G401 (cell line): ENCODE results near the gene THEMIS. TPM values are rescaled to one million over a fixed set of nuclear protein-coding genes. Genes with fewer than 3 reads are reported as not detected.

Experiments
- DNase-seq: peaks from one replicate; pipeline ENCODE4 v3.0.0-alpha.2; 2015; ENCODE audit warnings: low spot score
- in situ Hi-C: cut with HindIII; loops from 2 replicates; pipeline ENCODE4 v1.10.0; 2016; ENCODE audit warnings: low sequenced_read_pairs, mixed read lengths
- total RNA-seq: library from RNA; depleted of rRNA; stranded (reverse); fragments of >200 nt; shearing (Covaris generic); gene quantifications from 2 replicates; pipeline ENCODE4 v1.2.3, GENCODE V29; 2014

The THEMIS gene
- total RNA-seq, 1 experiment from 2014 or later = not detected

DNA sequence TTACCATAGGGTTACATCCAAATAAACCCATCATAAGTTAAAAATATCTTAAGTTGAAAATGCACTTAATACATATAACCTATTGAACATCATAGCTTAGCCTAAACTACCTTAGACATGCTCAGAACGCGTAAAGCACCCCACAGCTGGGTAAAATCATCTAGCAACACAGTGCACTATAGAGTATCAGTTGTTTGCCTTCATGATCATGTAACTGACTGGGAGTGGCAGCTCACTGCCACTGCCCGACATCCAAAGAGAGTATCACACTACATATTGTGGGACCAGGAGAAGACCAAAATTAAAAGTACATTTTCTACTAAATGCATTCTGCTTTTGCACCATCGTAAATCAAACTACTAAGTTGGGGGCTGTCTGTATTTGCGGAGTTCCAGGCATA lies 31.7 kb downstream of the THEMIS start:
- DNase-seq = no peak
- in situ Hi-C loops = no loop called here

DNA sequence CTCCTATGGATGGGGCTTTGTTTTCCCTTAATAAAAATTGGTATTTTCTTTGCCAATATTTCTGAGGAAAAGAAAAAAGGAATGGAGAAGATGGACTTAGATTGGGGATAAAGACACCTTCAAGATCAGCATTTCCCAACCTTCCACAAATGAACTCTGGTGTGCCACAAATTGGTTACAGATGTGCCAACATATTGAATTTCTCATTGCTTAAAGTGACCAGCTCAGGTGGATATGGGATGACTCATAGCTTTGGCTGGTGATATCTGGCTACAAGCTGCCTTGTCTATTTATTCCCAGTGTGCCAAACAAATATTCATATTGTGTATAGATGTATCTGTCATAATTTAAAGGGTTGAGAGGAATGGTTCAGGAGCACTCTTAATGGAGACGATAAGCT lies 32.5 kb downstream of the THEMIS start:
- in situ Hi-C loops = no loop called here
- no peak for DNase-seq

DNA sequence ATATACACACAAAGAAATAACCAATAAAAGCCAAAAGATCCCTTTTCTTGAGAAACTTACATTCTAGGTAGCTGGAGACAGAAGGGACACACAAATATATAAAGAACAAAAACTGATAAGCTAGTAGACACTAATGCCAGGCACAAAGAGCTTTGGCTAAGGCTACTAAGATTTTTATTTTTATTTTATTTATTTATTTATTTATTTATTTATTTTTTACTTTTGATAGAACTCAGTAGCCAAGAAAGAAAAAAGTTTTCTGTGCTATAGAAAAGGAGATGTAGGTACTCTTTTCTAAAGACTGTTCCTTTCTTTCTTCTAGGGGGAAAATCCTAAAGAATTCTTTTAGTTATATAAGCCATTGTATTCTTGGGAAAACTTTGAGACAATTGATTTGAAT lies 34.1 kb downstream of the THEMIS start:
- in situ Hi-C loops = no loop called here
- DNase-seq = no peak

DNA sequence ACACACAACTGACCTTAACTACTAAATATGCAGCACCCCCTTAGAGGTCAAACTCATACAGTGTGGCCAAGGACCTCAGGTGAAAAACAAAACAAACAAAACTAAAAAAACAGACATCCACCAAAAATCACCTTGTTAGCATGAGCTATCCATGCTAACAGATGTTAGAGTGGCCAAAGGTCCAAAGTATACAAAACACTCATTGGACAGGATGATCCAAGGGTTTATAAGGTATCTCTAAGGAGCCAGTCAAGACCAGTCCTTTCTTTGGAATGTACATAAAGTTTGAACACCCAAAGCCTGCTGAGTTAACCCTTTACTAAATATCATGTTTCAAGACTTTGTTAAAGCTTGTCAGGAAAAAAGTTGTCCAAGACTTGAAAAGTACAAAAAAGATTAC lies 35.8 kb downstream of the THEMIS start:
- no peak for DNase-seq

GRCh38 chr6:127864701-127865100 lies 36.2 kb downstream of the THEMIS start:
- in situ Hi-C loops = no loop called here
- DNase-seq = no peak

More for the DNA sequence above, 35.8 kb downstream of the THEMIS start:
- in situ Hi-C loops = no loop called here

- in situ Hi-C loops = no loop called here
Measured at GRCh38 chr6:127860723-127861122, 40.1 kb downstream of the THEMIS start.

DNA sequence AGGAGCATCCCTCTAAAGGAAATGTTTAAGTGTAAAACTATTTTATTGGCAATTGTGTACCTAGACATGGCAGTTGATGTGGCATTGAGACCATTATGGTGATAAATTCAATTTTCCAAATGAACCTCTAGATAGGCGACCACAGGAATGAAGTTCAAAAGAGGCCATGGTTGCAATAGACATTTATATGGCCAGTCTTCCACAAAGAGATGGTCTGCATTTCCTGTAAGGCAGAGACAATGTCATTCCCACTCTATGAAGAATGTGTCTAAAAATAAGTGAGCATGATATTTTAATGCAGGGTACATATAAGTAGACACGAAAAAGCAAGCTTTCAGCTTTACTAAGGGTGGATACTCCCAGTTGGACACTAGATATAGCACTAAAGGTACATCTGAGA lies 40.9 kb downstream of the THEMIS start:
- in situ Hi-C loops = no loop called here
- DNase-seq = no peak

More at GRCh38 chr6:127860723-127861122, 40.1 kb downstream of the THEMIS start:
- no peak for DNase-seq

DNA sequence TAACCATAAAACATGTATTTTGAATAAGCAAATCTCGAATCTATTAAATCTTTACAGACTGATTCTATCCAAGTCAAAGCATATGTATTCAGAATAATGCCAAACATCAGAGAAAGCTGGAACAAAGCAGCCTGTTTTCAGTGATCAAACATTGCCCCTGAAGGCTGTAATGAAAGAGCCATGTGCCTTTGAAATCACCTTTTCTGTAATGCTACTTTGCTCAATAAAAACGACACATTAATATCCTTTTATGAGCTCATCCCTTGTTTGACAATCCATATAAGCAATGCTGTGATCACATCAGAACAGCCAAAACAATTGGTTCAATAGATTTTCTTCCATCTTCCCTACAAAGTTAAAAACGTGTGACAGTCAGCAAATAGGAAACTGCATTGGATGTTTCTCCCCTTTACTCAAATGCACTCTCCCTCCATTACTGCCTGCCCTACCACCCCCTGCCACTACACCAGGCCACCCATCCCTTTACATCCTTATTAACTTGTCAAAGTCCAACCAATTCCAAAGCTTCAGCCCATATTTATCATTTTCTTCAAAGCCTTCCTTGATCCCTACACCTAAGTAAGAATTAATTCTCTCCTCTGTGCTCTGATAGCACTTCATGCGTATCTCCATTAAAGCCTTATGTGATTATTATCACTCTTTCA lies 42.0 kb downstream of the THEMIS start:
- in situ Hi-C loops = no loop called here
- no peak for DNase-seq

DNA sequence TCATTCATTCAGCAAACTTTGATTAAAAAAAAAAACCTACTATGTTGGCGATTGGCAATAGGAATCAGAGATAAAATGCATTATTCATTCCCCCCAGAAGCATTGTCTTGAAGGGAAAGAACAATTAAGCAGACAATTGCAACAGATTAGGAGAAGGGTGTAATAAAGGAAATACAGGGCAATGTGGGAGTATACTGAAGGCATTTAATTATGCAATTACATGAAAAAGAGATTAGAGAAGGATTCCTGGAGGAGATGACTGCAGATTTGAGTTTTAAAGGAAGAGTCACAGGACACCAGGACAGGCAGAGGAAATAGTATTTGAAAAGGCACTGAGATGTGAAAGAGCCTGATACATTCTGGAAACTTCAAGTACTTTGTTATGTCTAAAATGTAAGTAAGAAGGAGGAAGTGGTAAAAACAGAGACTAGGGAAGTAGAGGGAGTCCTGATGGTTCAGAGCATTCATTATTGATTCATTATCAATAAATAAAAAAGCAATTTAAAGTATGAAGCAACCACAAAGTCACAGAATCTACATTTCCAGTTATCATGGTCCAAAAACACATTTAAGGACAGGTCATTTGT lies 43.7 kb downstream of the THEMIS start:
- in situ Hi-C loops = no loop called here
- no peak for DNase-seq

DNA sequence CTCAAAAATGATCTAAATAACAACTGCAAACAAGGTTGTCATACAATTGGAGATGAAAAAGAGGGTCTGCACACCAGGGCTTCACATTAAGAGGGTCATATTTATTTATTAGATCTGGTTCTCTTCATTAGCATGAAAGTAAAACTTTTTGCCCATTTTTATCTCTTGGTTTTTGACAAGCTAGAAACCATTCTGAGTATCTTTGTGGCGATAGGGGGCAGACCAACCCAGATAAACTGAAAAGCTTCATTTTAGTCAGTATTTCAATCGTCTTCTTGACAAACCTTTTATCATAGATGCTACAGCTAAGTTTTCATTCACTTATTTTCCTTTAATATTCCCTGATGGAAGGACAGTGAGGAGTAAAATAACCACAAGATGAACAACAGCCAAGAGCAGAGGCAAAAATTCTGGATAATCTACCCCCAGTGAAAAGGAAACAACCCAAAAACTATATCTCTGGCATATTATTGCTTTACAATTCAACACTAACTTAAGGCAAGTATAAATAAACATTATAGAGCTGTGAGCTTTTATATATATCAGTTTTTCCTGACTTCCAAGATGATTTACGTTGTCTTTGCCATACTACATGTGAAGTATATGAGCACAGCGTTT lies 45.2 kb downstream of the THEMIS start:
- in situ Hi-C loops = no loop called here
- peak; percentile 28 for DNase-seq

- DNase-seq = no peak
- in situ Hi-C loops = no loop called here
Measured at GRCh38 chr6:127854009-127854408, 46.8 kb downstream of the THEMIS start.

DNA sequence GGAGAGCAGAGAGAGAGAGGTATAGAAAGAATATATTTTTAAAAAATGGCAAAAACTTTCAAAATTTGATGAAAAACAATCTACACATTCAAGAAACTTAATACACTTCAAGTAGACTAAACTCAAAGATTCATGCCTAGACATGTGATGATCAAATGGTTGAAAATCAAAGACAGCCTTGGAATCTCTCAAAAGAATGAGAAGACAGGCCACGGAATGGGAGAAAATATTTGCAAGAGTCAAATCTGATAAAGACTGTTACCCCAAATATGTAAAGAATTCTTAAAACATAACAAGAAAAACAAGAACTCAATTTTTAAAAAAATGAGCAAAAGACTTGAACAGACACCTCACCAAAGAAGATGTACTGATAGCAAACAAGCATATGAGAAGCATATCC lies 49.7 kb downstream of the THEMIS start:
- no peak for DNase-seq
- in situ Hi-C loops = no loop called here

DNA sequence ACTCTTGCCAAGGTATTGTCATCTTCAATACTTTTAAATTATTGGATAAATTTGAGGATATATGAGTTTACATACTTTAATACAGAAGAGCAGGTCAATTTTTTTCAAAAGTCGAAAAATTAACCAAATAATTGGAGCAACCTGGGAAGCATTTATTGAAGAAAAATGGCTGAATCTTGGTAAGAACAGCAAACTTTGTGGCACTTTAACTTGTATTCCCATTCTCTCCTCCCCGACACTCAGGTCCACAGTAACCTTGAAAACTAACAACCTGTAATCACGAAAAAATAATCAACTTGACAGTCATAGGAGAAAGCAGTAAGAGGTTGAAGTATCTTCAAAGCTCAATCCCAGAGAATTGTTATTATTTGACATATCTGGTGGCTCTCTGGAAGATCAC lies 55.6 kb downstream of the THEMIS start:
- in situ Hi-C loops = no loop called here
- no peak for DNase-seq

DNA sequence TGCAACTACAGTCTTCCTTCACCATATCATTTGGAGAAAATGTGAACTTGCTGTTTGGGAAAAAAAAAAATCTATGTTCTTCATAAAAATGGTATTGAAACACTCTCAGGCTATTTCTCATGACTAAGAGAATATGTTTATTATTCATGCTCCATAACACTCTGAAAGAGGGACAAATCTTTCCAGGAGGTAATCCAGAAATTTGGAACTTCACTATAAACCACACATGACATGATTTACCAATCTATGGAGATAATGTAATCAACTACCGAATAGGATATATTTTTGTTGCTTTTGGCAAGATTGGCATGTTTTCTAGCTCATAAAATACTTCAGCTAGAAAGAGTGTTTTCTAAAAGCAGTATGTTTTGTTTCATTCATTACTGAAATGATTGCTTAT lies 56.3 kb downstream of the THEMIS start:
- in situ Hi-C loops = no loop called here
- DNase-seq = no peak

DNA sequence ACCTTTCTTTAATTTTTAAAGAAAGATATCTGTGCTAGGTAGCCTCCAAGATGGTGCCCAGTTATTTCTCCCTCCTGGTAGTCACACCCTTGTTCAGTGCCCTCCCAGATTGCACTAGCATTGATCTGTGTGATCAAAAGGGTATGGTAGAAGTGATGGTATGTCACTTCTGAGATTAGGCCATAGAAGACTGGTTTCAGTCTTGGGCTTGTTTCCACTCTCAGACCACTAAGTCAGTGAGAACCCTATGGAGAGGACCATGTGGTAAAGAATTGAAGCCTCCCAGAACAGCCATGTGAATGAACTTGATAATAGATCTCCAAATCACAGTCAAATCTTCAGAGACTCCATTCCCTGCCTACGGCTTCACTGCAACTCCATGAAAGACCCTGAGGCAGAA lies 57.3 kb downstream of the THEMIS start:
- DNase-seq = no peak
- in situ Hi-C loops = no loop called here

DNA sequence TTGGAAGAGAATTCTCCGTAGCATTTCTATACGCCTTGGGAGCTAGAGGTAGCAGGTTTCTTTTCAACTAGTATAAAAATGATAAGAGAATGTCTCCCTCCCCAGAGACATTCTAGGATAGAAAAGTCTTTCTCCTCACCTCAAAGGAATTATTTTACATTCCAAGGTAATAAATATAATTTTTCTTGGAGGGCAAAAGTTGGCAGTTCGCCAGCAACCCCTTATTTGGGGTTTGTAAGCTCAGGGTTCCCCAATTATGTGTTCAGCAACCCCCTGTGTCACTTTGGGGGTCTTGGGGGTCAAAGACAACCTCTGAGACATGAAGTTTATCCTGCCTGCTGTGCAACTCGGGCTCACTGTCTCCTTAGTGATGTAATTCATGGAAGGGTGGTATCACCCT lies 58.3 kb downstream of the THEMIS start:
- in situ Hi-C loops = no loop called here
- no peak for DNase-seq

DNA sequence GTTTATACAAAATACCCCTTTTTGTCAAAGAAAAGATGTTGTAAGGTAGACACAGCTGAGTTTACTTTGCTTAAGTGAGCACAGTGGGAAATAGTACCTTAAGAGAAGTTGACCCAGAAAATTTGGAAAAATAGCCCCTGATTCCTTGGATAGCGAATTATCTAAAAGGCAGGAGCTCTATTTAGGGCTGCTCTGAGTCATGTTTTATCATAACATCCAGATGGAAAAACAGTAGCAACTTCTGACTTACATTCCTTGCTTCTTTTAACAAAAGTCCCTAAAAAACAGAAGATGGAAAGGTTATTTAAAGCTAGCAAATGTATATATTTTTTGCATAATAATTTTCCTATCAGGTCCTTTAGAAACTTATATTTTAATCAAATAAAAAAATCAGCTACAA lies 59.0 kb downstream of the THEMIS start:
- in situ Hi-C loops = no loop called here
- peak; percentile 19 for DNase-seq

DNA sequence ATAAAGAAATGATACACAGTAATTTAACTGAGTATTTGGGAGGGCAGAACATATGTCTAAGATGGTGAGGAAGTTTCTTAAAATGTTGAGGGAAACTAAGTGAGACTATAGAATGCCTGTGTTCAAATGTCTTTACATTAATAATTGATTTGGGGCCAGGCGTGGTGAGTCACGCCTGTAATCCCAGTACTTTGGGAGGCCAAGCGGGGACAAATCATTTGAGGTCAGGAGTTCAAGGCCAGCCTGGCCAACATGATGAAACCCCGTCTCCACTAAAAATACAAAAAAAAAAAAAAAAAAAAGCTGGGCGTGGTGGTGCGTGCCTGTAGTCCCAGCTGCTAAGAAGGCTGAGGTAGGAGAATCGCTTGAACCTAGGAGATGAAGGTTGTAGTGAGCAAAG lies 66.7 kb downstream of the THEMIS start:
- DNase-seq = no peak
- in situ Hi-C loops = no loop called here

GRCh38 chr6:127833336-127833735 lies 67.5 kb downstream of the THEMIS start:
- in situ Hi-C loops = no loop called here
- no peak for DNase-seq

DNA sequence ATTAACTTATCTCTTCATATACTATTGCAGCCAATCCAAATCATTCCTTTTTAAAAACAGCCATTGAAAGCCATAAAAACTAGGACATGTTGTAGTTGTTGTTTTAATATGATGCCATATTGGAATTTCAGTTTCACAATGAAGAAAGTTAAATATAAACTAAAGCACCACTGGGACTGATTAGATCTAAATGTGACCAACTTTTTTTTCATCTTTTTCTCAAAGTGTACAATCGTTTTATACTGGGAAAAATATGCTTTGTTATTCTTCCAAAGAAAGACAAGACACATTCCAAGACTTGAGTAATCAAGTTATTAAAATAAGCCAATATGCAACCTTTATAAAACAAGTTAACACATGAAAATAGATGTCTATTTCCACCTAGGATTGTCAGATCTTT lies 68.5 kb downstream of the THEMIS start:
- no peak for DNase-seq
- in situ Hi-C loops = no loop called here

- DNase-seq = no peak
- in situ Hi-C loops = no loop called here
Measured at GRCh38 chr6:127824061-127824460, 76.8 kb downstream of the THEMIS start.
